HEK293 (cell line): ENCODE measurements around the gene C1D.
A peak's percentile ranks its signal among the peaks of the same experiment; 100 is the strongest.

ENCODE experiments used
- CTCF ChIA-PET: fragments of 350-600 bp; formaldehyde crosslinking; extraction: SDS; loops from one replicate; lab custom pipeline; 2021; ENCODE audit warnings: antibody characterized with exemption; lab: Yijun Ruan, JAX
- POLR2A ChIA-PET: fragments of 300-600 bp; formaldehyde crosslinking; extraction: SDS; loops from one replicate; lab custom pipeline; 2020; ENCODE audit warnings: antibody characterized with exemption, inconsistent platforms; lab: Yijun Ruan, JAX
- H3K27ac ChIP-seq: fragments of 200-500 bp; sonication (Bioruptor generic); 2 replicates; pipeline ENCODE4 v1.5.1; 2014; ENCODE audit warnings: low read depth, low read length, control low read depth, inconsistent platforms; ENCODE audit errors: extremely low read depth
- H3K36me3 ChIP-seq, 2 experiments: fragments of 200-500 bp in 1 of 2; sonication (Bioruptor generic) in 1 of 2; 1 replicate in 1 of 2; 2 replicates in 1 of 2; pipeline ENCODE4 v1.5.1; 2014 to 2017; ENCODE audit warnings: inconsistent platforms in 2 of 2, low read length in 2 of 2; ENCODE audit not compliant: control insufficient read depth in 2 of 2, insufficient read depth in 1 of 2
- H3K4me1 ChIP-seq: fragments of 200-500 bp; sonication (Bioruptor generic); 2 replicates; pipeline ENCODE4 v1.5.1; 2014; ENCODE audit warnings: mild to moderate bottlenecking, low read length, inconsistent platforms; ENCODE audit not compliant: control insufficient read depth, insufficient read depth
- H3K4me3 ChIP-seq: 2 replicates; pipeline ENCODE4 v1.5.1; 2011; ENCODE audit warnings: low read depth, mild to moderate bottlenecking, control low read depth, low read length, moderate library complexity
- H3K9me3 ChIP-seq: fragments of 200-500 bp; sonication (Bioruptor generic); 2 replicates; pipeline ENCODE4 v1.5.1; 2014; ENCODE audit warnings: low read depth, low read length, inconsistent platforms; ENCODE audit not compliant: control insufficient read depth, insufficient read depth
- BCL6B ChIP-seq: fragments of 450-650 bp; formaldehyde crosslinking; IDR thresholded peaks from 2 replicates; pipeline ENCODE4 v1.5.1; 2017; ENCODE audit warnings: missing biosample characterization, missing genetic modification characterization
- FEZF1 ChIP-seq: fragments of 450-650 bp; formaldehyde crosslinking; IDR thresholded peaks from 2 replicates; pipeline ENCODE4 v1.5.1; 2016; ENCODE audit warnings: missing biosample characterization, missing genetic modification characterization
- KLF8 ChIP-seq: fragments of 450-650 bp; formaldehyde crosslinking; IDR thresholded peaks from 2 replicates; pipeline ENCODE4 v1.5.1; 2016; ENCODE audit warnings: missing biosample characterization, missing genetic modification characterization
- MZF1 ChIP-seq: fragments of 450-650 bp; formaldehyde crosslinking; IDR thresholded peaks from 2 replicates; pipeline ENCODE4 v1.5.1; 2017; ENCODE audit warnings: missing biosample characterization, missing genetic modification characterization, borderline replicate concordance
- OSR2 ChIP-seq: fragments of 450-650 bp; formaldehyde crosslinking; IDR thresholded peaks from 2 replicates; pipeline ENCODE4 v1.5.1; 2016; ENCODE audit warnings: missing biosample characterization, missing genetic modification characterization
- PBX3 ChIP-seq: sonication (generic); formaldehyde crosslinking; IDR thresholded peaks from 2 replicates; pipeline ENCODE4 v1.8.1; 2022; ENCODE audit warnings: mild to moderate bottlenecking, moderate library complexity, missing genetic modification reagents
- PRDM4 ChIP-seq: fragments of 450-650 bp; formaldehyde crosslinking; IDR thresholded peaks from 2 replicates; pipeline ENCODE4 v1.5.1; 2017; ENCODE audit warnings: missing biosample characterization, missing genetic modification characterization
- PRDM6 ChIP-seq: fragments of 450-650 bp; formaldehyde crosslinking; IDR thresholded peaks from 2 replicates; pipeline ENCODE4 v1.5.1; 2017; ENCODE audit warnings: missing biosample characterization, missing genetic modification characterization
- WT1 ChIP-seq: fragments of 450-650 bp; formaldehyde crosslinking; IDR thresholded peaks from 2 replicates; pipeline ENCODE4 v1.5.1; 2016; ENCODE audit warnings: missing biosample characterization, missing genetic modification characterization
- ZBTB17 ChIP-seq: fragments of 450-650 bp; formaldehyde crosslinking; IDR thresholded peaks from 2 replicates; pipeline ENCODE4 v1.5.1; 2016; ENCODE audit warnings: missing biosample characterization, missing genetic modification characterization
- ZBTB20 ChIP-seq: fragments of 450-650 bp; formaldehyde crosslinking; IDR thresholded peaks from 2 replicates; pipeline ENCODE4 v1.5.1; 2016; ENCODE audit warnings: missing biosample characterization, missing genetic modification characterization
- ZNF398 ChIP-seq: fragments of 450-650 bp; formaldehyde crosslinking; IDR thresholded peaks from 2 replicates; pipeline ENCODE4 v1.5.1; 2017; ENCODE audit warnings: missing biosample characterization, missing genetic modification characterization
- ZNF843 ChIP-seq: fragments of 450-650 bp; formaldehyde crosslinking; IDR thresholded peaks from 2 replicates; pipeline ENCODE4 v1.5.1; 2016; ENCODE audit warnings: missing biosample characterization, missing genetic modification characterization
- ZXDB ChIP-seq: fragments of 450-650 bp; formaldehyde crosslinking; IDR thresholded peaks from 2 replicates; pipeline ENCODE4 v1.5.1; 2016; ENCODE audit warnings: missing biosample characterization, missing genetic modification characterization

C1D gene

GRCh38 chr2:68046642-68047240 lies 16.1 kb downstream of the C1D start:
- ChIA-PET CTCF (interaction anchor here (0.6 to 1.0 kb wide), 2 partner anchors 16 to 41 kb away, joined by 3 to 4 read pairs; no protein-coding TSS in a partner anchor), POLR2A (no interaction called here)

More at GRCh38 chr2:68046642-68047240, 16.1 kb downstream of the C1D start:
- no peak for TF ChIP-seq ZBTB20 (tag by site-specific recombination)
- TF ChIP-seq ZXDB (tag by site-specific recombination): 0 out of 2 replicates have a peak, but pooled peaks have one; percentile 22
- 0 out of 2 replicates have a peak, but pooled peaks have one; percentile 15 for TF ChIP-seq BCL6B (tag by site-specific recombination)
- TF ChIP-seq WT1: peak; percentile 61
- peak; percentile 22; the same call in 1 of the 2 replicates for TF ChIP-seq PRDM4 (tag by site-specific recombination)
- peak; percentile 59; the same call in 1 of the 2 replicates for TF ChIP-seq PRDM6 (tag by site-specific recombination)
- TF ChIP-seq MZF1: no peak
- TF ChIP-seq PBX3 (CRISPR knock-in tag): no peak
- peak; percentile 68; the same call in 1 of the 2 replicates for TF ChIP-seq ZNF843
- TF ChIP-seq ZBTB17: peak; percentile 22; the same call in 1 of the 2 replicates
- 0 out of 2 replicates have a peak, but pooled peaks have one; percentile 21 for TF ChIP-seq KLF8 (tag by site-specific recombination)
- no peak for TF ChIP-seq ZNF398
- TF ChIP-seq FEZF1: peak; percentile 75
- TF ChIP-seq OSR2 (tag by site-specific recombination): peak; percentile 70; the same call in 1 of the 2 replicates
- Histone ChIP-seq H3K4me1 (peaks cover 40% of the 10 kb centered on the region), H3K27ac (no peak overlapping the region), H3K36me3 (peaks cover 4% of the 10 kb centered on the region in 2 experiments; a peak in 2 of 3 replicates), H3K9me3 (no peaks in the 10 kb centered on the region), H3K4me3 (no peak overlapping the region)
